GM18873 (cell line): ENCODE results near the gene PLA2G7.
"Not testable (repeated sequence)": the region's sequence is repeated elsewhere in the genome, so short reads cannot be mapped to it uniquely, and the experiment has no call there.

ENCODE experiments used
- ATAC-seq: cut with Tn5 transposase; IDR thresholded peaks from one replicate; pipeline ENCODE4 v1.9.1; 2021; ENCODE audit warnings: mild to moderate bottlenecking, moderate library complexity, moderate number of reproducible peaks; ENCODE audit not compliant: unreplicated experiment, low FRiP score

Gene PLA2G7

DNA sequence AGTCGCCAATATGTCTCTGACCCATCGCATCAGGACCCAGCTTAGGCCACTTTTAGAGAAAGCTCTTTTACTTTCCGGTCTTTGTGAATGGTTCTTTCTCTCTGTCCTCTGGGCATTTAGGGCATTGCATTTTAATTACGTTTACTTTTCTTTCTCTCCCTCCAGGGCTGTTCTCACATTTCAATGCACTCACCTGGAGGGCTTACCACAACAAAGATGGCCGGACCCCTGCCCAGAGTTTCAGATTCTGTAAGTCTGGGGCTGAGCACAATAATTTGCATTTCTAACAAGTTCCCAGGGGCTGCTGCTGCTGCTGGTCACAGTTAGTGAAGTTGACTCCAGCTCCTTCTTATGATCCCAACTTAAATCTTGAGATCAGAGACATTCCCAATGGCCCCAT lies 14.6 kb upstream of the PLA2G7 start:
- ATAC-seq = no peak

DNA sequence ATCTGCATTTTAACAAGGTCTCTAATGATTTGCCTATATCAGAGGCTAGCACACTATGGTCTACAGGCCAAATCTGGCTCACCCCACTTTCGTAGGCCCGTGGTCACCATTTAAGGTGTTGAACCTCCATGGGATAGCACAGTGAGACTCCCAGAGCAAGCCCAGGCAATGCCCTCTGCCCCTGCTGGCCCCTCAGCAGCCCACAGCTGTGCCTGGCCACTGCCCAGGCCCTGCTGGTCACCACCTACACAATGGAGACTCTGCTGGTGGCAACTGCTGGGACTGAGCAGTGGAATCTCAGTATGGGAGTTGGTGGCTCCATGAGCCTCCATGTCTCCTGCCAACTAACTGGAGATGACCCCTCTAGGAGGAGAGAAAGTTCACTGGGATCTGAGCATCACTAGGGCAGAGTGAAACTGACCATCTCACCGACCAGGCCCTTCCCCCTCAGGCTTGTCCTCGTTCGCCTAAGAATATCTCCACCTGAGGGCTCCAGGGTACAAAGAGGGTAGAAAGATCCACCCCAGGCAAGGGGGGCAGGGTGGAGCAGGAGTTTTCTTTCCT lies 13.8 kb upstream of the PLA2G7 start:
- ATAC-seq = no peak

DNA sequence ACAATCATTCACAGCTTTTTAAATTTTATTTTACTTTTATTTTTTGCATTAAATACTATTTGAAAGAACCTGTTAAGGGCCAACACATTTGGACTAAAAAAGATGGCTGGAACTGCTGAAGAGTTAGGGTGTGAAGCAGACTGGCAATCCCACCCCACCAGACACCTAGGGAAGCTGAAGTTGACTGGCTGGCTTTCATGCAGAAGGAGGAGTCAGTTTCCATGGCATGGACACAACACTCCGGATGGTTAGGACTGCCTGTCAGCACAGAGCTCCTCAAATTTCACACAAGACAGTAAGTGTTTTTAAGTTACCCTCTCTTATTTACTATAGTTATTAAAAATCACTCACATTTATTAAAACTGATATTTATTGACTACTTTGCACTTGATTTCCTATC lies 11.5 kb upstream of the PLA2G7 start, which contains the start of gene ANKRD66:
ANKRD66 (plus strand) TSS at position 238 of the 400 bp plus-strand sequence. CDS start 5,016 bp downstream, outside the sequence.
- no peak for ATAC-seq

DNA sequence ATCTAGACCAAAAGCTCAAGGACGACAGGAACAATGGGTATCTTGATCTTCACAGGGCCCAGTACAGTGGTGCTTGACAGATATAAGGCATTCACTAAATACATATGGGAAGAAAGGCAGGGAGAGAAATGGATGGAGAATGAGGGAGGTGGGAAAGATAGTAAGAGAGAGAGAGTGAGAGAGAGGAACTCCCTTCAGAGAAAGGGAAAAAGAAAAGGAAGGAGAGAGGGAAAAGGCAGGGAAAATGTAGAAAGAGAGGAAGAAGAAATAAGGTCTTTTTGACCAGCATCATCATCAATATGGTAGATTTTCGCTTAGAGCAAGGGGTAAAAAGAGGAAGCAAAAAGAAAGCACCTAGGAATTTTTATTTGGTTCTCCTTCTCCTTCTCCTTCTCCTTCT lies 10.8 kb upstream of the PLA2G7 start:
- ATAC-seq = no peak

DNA sequence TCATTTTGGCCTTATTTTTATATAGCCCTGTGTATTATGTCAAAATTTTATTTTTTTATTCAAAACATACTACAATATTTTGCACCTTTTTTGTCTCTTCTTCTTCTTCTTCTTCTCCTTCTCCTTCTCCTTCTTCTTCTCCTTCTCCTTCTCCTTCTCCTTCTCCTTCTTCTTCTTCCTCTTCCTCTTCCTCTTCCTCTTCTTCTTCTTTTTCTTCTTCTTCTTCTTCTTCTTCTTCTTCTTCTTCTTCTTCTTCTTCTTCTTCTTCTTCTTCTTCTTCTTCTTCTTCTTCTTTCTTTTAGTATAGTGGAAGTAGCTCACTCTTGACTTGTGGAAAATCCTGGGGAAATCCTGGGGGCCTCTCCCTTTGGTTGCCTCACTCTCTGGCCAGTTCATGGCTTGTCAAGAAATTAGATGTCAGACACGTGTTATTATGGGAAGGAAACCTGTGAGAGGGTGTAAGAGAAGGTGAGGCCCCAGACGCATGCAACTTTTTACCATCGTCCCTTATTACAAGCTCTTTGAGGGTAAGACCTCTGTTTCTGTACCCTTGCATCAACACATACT lies 9.1 kb upstream of the PLA2G7 start:
- ATAC-seq = not testable (repeated sequence)

DNA sequence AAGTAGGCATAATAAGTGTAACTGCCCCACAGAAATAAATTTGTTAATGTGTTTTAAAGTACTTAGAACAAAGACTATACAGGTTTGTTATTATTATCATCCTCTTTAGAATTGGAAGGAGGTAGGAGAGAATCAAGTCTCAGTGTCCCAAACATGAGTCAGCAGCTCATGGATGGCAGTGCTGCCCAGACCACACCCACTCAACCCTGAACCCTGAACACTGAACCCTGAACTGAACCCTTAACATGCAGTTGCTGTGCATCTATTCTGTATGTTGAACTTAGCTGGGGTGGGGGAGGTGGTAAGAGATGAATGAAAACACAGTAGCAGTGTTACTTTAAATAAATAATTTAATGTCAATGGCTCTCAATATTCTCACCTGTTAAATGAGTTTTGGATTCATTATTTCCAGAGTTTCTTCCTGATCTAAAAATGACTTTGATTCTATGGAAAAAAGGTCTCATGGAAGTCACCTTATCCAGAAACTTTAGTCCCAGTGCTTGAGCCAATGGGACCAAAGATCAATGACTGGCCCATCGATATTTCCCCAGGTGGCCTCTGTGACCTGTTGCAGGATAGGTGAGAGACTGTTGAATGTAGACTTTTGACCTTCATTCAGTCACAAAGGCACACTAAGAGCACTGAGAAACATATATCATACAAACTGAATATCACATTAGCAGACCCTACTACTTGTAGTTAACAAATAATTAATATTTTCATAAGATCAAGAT lies 8.4 kb upstream of the PLA2G7 start:
- no peak for ATAC-seq

DNA sequence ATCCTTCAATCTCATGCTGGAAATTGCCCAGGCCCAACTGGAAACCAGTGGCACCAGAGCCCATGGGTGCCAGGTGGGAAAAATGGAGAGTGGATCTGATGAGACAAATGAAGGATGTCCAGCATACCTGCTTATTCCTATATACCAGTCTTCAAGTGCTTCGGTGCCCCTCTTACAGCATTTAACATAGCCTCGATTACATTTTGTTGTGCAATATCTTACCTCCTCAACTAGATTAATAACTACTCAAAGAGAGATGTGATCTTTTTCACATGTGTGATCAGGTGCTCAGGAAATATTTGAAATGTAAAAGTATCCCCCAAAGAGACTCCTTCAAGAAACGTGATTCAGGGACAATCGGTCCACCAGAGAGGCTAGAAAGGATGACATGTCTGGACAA lies 6.7 kb upstream of the PLA2G7 start:
- no peak for ATAC-seq

DNA sequence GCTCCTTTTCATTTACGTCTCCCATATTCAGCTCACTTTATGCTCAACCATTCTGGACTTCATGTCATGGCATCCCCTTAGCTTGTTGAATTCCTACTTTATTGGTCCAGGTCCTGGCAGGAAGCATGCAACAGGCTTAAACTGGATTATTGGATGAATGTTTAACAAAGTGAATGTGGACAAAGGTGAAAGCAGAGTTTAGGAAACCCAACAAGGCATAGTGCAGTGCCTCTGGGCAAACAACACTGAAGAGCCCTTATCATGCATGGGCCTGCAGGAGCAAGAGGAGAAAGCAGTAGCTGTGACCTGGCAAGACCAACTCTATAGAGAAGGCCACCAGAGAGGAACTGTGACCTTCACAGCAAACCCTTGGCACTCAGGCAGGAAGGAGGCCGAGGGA lies 6.3 kb upstream of the PLA2G7 start:
- ATAC-seq = no peak

DNA sequence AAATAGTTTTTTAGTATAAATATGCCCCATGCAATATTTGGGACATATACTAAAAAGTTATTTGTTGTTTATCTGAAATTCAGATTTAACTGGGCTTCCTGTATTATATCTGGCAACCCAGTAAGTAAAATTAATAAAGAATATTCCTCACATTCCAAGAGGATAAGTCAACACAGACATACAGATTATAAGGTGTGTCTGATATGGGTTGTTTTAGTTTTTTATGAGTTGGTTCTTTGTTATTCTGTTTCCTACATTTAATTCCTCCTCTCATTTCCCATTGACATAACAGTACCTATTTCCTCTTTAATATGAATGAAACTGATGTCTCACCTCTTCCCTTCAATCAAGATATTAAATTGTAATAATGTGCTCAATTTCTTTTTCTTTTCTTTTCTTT lies 1.7 kb upstream of the PLA2G7 start:
- no peak for ATAC-seq

DNA sequence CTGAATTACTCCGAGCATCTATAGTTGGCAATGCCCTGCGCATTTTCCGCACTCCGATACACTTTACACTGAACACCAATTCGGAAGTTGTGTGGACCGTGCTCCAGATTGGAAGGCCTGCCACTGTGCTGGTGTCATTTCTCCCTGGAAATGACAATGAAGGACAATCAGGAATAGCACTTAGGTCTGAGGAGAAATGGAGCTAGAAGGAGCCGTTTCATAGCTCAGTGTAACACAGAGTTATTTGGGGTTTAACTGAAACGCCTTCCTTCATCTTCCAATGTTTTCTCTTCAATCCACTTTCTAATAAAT lies 501 bp upstream of the PLA2G7 start:
- no peak for ATAC-seq

DNA sequence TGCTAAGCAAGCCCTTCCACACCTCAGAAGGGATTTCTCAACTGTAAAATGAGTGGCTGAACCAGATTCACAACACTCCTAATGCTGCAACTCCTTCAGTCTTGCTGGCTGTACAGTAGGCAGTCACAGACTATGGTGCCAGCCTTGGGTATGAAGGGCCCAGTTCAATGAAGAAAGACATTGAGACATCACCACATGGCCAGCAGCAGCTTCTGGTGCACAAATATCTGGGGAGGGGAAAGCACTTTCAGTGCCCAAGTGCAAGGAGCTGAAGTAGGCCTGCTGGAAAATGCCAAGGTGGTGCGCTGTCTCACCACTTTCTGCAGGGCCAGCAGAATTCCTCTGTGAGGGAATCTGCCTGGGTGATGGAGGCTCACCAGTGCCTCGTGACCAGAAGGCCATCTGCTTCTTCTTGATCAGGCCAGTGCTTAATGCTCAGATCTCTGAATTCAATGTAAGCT lies 1.8 kb downstream of the PLA2G7 start:
- ATAC-seq = no peak

DNA sequence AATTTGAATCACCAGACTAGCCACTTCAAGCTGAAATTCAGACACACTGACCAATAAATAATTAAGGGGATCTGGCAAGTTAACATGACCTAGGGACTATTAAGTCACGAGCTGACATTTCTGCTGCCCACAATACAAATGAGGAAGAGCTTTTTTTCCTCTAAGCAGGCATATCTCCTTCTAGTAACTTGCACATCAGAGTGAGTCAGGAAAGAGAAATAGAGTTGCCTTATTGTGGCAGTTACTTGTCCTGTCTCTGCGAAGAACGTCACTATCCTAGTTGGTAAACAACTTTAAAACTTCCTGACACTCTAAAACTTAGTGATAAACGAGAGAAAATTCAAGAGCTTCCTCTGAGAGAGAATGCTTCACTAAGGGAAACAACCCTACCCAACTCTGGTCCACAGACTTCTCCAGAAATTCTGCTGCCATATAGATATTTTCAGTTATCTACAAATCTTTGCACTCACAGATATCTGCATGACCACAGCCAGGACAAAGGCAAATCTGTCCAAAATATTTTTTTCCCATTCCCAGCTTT lies 4.2 kb downstream of the PLA2G7 start:
- ATAC-seq = no peak

DNA sequence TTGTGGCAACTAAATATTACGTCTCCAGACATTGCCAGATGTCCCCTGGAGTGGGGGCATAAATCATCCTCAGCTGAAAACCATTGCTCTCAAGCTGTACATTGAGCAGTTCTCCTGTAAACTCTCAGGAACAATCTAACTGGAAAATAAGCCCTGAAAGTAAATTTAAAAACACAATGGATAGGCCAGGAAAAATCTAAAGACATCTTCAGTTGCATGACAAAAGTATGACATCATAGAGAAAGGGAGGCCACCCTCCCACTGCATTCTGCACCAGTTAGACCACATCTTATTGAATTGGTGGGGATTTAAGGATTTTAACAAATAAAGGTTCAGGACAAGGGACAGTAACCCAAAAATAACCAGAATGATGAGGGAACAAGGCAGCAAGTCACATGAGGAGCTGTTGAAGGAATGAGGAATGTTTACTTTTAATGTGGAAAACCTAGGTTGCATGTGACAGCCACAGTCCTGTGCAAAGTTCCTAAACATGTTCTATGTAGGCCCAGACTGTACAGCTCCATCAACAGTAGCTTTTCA lies 5.3 kb downstream of the PLA2G7 start:
- no peak for ATAC-seq

DNA sequence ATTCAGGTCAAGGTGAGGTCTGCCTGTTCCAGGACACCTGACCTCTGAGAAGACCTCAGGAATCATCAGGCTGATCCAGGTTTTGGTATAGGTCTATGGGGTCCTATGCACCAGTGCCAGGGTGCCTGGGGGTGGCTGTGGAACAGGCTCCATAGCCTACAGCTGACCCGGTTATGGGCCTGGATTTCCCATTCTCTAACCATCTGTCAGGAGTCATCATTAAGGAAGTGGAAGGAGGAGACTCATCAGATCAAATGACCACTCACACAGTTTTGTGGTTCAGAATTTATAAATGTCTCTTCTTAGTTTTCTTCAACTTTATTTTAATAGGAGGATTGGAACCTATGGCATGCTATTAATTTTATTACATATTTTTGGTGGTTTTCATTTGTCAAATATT lies 14.8 kb downstream of the PLA2G7 start:
- no peak for ATAC-seq

DNA sequence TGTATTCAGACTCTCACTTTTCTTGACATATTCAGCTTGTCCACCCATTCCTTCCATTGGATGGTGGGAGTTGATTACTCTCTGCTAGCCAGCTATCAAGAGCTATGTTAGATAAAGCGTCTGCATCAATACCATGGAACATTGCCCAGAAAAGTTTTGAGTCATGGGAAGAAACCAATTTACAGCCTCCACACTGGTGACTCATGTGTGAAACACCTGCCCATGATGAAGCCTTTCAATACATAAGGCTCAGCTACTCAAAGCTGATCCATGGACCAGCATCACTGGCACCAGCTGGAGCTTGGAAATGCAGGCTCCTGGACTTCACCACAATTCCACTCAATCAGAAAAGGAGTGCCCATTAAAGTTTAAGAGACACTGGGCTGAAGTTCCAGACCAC lies 16.1 kb downstream of the PLA2G7 start:
- ATAC-seq = no peak

DNA sequence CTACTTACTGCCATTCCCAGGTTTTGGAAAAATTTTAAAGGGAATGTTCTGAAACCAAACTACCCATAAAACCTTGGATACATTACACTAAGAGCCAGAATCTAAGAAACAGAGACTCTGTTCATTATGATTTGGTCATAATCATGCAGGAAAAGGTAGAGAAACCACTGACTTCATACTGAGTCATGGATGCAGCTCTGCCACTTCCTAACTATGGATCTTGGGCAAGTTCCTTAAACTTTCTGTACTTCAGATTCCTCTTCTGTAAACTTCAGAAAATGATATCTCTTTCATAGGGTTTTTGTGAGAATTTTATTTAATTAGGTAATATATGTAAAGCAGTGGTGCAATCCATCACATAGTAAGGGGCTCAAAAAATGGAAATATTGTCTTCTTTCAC lies 20.0 kb downstream of the PLA2G7 start:
- no peak for ATAC-seq

DNA sequence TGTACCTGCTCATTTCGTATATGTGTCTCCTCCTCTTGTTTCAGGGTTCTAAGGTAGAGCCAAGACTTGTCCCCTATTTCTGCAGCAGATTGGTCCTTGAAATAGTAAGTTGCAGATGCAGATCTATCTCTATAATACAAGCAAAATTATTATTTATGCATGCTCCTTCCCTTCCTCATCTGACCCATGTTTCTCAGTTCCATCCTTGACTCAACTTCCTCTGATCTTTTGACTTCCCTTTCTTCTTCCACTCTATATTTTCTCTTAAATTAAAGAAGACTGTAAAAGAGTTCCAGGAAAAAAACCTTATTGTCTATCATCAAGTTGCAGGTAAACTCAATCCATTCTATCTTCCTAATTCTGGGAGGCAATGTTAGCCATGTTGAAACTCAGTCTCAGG lies 23.7 kb downstream of the PLA2G7 start:
- no peak for ATAC-seq

DNA sequence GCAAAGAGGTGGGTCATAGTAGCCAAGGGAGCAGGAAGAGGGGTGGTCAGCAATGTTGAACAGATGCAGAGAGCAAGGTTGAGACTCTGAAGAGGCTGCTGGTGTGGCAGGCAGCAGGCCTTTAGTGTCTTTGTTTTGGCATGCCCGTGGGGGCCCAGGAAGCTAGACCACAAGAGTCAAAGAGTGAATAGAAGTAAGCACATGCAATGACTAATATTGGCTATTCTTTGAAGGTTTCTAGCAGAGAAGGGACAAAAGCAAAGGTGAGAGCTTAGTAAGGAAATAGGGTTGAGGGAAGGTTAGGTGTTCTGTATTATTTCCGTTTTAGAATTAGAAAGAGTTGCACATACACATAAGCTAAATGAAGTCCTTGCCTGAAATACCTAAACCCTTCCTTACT lies 28.7 kb downstream of the PLA2G7 start:
- ATAC-seq = no peak

DNA sequence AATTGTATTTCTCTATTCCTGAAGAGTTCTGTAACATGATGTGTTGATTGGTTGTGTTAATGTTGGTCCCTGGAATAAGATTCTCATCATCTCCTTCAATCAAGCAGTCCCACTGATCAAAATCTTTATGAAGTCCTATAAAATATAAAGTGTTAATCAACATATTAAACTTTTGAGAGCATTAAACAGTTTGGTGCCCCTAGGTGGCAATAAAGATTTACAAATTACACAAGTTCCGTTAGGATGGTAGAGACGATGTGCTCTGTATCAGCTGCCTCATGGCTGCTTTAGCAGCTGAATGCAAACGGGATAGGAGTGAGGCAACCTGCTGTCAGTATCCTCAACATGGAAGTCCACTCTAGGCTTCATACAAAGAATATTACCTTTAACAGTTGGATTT lies 30.6 kb downstream of the PLA2G7 start:
- no peak for ATAC-seq

DNA sequence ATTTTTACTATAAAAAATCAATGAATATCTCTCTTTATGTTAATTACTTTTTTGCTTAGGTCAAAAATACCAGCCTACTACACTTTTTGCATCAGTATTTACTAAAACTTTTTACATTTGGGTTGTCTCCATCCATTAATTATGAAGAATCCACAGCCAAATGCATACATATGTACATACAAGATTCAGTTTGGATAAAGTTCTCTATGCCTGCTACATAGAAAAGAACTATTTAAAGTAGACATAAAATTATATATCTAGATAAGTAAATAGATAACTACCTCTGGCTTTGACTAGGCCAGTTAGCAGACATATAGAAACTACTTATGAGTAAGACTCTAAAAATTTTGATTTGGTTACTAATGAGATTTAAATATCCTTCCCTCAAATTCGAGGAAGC lies 35.2 kb downstream of the PLA2G7 start:
- ATAC-seq = no peak

DNA sequence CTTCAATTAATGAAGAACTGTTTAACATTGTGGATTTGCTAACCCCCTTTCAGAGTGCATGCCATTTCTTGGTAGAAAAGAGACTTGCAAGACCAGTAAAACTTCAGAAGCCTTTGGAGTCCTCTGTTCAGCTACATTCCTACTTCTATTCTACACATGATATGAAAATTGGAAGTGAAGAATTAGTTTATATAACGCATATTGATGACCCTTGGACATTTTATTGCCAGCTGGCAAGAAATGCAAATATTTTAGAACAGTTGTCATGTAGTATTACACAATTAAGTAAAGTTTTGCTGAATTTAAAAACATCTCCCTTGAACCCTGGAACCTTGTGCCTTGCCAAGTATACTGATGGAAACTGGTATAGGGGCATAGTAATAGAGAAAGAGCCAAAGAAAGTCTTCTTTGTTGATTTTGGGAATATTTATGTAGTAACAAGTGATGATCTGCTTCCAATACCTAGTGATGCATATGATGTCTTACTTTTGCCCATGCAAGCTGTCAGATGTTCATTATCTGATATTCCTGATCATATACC lies 44.2 kb downstream of the PLA2G7 start:
- no peak for ATAC-seq
